Superior temporal gyrus (tissue), 1 donor: ENCODE measurements around the gene GIT1.
A peak's percentile ranks its signal among the peaks of the same experiment; 100 is the strongest.
"Not testable (repeated sequence)": the region's sequence is repeated elsewhere in the genome, so short reads cannot be mapped to it uniquely, and the experiment has no call there.

Experiments
- DNase-seq: peaks from one replicate; pipeline ENCODE4 v3.0.0-alpha.2; 2016; ENCODE audit errors: extremely low spot score

Gene GIT1

GRCh38 chr17:29568331-29569244 is 20.9 kb downstream of the GIT1 start, which contains the start of gene TP53I13:
Gene TP53I13, plus strand, starts transcription at chr17:29568701. Its CDS starts 58 bp downstream, at chr17:29568759.
- peak; percentile 74 for DNase-seq

DNA sequence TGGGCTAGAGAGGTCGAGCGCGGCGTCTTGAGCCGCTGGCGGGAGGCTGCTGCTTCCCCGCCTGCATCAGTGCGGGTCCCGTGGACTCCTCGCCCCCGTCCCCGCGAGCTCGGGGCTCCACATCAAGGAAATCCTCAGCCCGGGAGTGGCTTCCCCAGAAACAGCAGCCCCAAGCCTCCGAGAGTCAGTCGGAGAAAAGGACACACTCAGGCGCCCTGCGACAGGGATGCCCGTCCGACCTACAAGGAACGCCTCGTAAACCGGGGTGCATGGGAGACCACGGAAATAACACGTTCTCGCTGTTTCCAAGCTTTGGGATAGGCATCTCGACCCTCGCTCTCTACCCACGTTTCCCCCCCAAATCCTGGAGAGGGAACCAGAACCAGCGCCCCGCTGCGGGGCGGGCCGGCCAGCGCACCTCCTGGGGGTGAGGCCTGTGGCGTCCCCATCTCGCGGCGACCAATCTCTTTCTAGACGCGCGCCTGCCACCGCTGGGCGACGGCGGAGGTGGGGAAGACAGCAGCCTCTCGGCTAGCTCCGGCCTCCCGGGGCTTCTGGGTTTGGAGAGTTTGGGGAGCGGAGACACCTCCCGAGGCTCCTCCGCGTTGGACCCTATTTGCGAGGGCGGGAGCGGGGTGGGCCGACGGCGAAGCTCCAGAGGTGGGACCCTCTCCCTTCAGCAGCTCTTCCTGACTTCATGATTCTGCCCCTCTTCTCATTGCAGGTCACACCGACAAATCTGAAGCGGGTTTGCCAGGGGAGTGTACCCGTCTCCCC is 21.7 kb downstream of the GIT1 start:
- DNase-seq: no peak

DNA sequence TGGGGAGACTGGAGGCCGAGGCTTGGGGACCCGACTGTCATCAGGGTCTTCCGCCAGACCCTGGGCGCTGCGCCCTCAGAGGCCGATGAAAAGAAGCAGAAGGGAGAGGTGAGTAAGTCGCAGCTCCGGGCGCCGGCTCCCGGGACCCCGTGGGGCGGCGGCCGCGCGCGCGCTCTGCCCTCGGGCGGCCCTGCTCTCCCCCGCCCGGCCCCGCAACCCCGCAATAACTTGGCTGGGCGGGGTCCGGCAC is 22.2 kb downstream of the GIT1 start:
- no peak for DNase-seq

GRCh38 chr17:29566473-29567303 is 22.8 kb downstream of the GIT1 start, which contains the start of gene ABHD15:
Gene ABHD15, minus strand, starts transcription at chr17:29567037. Its CDS starts 71 bp downstream, at chr17:29566966.
- no peak for DNase-seq

DNA sequence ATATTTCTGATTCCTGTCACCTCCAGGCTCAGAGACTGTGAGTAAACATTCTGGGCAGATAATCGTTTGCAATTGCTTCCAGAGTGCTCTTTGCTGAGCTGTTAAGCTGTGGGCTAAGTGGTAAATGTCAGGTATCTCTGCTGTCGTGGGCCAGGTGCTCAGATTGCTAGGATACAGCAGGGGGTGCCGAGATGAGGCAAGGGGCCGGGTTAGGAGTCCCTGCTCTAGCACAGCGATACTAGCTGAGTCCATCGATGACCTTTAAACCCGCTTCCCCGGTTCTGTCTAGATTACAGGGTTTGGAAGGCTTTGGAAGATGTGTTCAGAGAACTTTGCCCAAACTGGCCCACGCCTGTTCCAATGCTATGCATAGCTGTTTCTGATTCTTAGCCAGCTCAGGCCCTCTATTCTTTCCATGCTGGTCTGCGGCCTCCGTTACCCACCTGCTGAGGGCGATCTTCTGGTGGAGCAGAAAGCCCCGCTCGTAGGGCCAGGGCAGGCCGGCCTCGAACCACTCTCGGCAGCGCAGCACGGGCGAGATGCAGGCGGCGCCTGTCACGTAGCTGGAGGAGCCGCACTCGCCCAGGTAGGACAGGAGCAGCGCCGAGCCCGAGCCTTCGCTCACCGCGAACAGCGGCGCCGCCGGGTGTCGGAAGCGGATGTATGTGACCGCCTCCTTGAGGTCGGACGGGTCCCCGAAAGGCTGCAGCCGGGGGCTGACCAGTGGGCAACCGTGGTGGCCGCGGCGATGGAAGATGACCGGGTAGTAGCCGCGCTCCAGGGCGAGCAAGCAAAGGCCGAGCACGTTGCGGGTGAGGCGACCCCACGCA is 23.6 kb downstream of the GIT1 start:
- DNase-seq: no peak

GRCh38 chr17:29563816-29564215 is 25.6 kb downstream of the GIT1 start:
- no peak for DNase-seq

GRCh38 chr17:29562615-29563014 is 26.8 kb downstream of the GIT1 start:
- no peak for DNase-seq

DNA sequence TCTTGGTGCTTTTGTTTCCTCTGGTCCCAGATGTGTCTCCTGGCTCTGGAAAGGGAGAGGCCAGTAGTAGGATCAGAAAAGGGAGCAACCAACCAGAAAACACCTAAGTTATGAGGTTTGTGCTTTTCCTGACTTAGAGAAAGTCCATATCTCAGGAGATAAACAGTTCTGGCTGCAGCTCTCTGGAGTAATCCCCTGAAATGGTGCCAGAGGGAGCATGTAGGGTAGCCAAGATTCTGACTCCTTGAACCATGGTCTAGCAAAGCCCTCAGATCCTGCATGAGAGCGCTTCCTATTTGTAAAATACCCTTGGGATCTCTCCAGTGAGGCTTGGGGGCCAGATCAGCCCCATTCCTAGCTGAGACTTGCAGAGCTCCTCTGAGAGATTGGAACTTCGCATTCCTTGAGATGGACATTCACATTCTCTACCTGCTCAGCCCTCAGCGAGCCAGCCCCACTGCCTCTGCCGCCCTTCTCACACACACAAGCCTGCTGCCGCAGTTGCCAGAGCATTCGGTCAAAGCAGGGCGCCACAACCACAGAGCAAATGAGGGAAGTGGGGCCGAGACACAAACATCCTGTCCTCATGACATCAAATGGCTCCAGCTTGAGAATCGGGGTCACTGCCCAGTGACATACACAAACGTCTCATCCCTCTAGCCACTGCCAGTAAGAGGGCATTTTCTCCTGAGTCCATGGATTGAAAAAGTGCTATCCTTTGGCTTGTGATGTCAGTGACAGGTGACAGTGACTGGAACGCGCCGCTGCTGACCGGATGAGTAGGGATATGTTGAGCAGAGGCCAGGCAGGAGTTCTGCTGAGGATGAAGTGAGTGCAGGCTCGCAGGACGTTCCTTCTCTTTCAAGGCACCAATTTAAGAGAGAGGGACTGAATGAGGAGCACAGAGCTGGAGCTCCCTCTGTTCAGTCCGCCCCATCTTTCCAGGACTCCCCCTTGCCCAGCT is 27.6 kb downstream of the GIT1 start:
- no peak for DNase-seq

GRCh38 chr17:29560316-29560715 is 29.1 kb downstream of the GIT1 start:
- DNase-seq: no peak

DNA sequence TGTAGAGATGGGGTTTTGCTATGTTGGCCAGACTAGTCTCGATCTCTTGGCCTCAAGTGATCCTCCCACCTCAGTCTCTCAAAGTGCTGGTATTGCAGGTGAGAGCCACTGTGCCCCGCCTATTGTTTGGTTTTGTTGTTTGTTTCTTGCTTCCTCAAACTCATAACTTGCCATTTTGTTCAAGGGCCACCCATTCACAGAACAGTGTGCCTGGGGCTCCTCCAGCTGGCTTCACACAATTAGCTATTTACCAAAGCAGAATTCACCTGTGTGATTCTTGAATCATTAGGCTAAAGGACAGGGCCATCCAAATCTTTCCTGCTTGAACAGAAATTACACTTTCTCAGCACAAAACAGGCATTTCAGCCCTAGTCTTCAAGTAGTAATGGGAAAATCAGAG is 29.8 kb downstream of the GIT1 start:
- no peak for DNase-seq

DNA sequence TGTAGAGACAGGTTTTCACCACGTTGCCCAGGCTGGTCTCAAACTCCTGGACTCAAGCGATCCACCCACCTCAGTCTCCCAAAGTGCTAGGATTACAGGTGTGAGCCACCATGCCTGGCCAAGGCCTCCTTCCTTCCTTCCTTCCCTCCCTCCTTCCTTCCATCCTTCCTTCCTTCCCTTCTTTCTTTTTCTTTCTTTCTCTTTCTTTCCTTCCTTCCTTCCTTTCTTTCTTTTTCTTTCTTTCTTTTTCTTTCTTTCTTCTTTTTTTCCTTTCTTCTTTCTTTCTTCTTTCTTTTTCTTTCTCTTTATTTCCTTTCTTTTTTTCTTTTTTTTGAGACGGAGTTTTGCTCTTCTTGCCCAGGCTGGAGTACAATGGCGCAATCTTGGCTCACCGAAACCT is 31.3 kb downstream of the GIT1 start:
- not testable (repeated sequence) for DNase-seq

DNA sequence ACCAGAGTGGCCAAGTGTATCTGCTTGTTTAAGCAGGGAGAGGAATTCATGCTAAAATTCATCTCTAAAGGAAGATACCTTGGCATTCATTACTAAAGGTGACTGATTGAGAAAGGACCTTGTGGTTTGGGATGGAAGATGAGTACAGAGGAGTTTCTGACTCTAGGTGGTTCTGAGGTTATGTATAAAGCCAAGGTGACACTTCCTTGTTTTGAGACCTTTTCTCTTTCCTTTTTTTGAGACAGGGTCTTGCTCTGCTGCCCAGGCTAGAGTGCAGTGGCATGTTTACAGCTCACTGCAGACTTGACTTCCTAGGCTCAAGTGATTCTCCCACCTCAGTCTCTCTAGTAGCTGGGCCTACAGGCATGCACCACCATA is 31.7 kb downstream of the GIT1 start:
- no peak for DNase-seq

GRCh38 chr17:29557085-29557738 is 32.2 kb downstream of the GIT1 start:
- no peak for DNase-seq

DNA sequence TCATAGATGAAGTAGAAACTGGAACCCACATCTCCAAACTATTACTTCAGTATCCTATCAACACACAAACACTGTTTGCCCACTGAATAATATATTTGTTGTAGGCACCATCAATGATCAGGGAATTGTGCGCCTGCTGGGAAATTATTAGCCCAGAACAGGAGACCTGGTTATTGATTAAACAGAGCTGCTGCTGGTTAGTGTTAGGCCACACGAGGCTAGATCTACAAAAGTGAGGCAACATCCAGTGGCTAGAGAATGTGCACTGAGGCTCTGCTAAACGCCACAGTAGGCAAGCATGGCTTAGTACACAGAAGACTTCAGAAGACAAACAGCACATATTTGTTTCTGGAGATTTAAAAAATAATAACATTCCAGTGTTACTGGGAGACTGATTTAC is 33.6 kb downstream of the GIT1 start:
- no peak for DNase-seq

DNA sequence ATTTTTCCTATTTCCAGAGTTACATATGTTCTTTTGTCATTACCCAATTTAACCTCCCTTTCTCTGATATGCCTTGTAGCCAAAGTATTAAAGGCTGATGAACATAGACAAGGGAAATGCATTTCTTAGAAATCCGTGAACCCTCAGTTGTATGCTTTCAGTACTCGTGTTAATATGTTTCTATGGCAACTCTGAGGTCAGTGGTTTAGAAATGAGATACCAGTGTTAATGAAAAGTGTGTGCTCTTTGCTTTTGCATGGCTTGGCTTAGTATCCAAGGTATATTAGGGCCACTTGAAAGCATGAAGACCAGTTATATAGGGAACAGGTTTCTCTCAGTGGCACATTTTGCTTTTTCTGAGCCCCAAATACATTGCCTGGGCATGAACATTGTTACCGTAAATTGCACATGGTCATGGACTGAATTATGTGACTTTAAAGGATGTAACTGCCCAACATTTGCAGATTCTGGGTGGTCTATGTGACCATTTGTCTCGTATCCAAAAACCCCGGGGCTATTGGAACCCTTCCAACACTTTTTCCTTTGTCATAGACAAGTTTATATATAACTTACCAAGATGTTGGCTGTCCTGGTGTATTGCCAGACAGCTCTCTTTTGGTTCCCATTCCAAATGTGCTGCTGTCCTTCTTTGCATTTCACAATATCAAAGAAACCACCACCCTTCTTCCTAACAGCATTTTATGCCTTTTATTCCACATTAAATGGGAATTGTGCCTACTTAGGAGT is 40.1 kb downstream of the GIT1 start:
- DNase-seq: no peak

DNA sequence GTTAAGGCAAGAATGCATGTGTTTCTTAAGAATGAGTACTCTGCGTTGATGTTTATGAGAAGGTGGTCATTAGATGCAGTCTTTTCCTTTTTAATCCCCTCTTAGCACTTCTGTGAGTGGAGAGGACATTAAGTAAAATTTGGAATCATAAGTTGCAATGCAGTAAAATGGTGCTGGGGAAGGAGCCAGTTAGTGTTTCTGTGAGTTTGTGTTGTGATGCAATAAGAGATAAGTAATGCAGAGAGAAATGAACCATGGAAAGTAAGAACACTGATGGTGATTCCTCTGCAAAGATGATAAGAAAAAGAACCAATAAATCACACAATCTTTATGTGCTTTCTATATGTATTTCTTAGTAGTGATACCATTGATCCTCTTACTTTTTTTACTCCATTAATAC is 42.6 kb downstream of the GIT1 start:
- no peak for DNase-seq

DNA sequence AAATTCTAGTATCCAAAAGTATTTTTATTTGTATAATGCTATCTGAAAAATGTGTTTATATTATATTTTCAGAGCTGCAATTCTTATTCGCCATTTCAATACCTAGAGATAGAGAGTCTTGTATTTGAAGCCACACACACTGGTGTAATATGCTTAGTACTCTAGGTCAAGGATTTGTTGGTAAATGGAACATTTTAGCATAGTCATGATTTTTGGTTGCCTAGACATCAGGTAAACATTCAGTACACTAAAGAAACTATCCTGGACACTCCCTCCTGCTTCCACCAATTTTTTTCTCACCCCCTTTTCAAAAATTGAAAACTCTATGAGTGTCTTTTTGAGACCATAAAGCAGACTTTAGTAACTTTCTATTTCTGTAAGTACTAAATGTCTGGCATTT is 43.4 kb downstream of the GIT1 start:
- DNase-seq: no peak

- DNase-seq: no peak
Observed at GRCh38 chr17:29544066-29544465, 45.4 kb downstream of the GIT1 start.

DNA sequence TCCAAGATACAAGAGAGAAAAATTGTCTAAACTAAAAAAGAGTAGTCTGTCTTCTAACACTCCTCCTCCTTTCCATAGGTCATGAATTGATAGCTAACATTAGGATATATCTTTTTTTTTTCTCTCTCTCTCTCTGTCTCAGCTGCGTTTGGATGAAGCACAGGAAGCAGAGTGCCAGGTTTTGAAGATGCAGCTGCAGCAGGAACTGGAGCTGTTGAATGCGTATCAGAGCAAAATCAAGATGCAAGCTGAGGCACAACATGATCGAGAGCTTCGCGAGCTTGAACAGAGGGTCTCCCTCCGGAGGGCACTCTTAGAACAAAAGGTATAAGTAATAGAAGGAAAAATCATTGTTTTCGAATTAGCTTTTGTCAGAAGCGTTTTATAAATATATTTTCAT is 55.5 kb downstream of the GIT1 start:
- peak; percentile 65 for DNase-seq
